Naive thymus-derived CD4-positive, alpha-beta T cell (primary cell): ENCODE data around the gene SGCB. TPM values are rescaled to one million over a fixed set of nuclear protein-coding genes. Genes with fewer than 3 reads are reported as not detected.

Source experiments
- ATAC-seq: fragments of 150-1000 bp; cut with Tn5 transposase; 2 replicates; pipeline ENCODE4 v1.10.0; 2021; ENCODE audit warnings: mild to moderate bottlenecking, moderate library complexity
- CTCF ChIA-PET: fragments of 350-600 bp; sonication (Branson Sonifier 250); formaldehyde crosslinking; loops from one replicate; lab custom pipeline; 2021; ENCODE audit warnings: antibody characterized with exemption; lab: Charles Lee
- POLR2A ChIA-PET: fragments of 350-600 bp; sonication (Branson Sonifier 250); formaldehyde crosslinking; loops from one replicate; lab custom pipeline; 2021; ENCODE audit warnings: antibody characterized with exemption, inconsistent platforms; lab: Charles Lee
- DNase-seq, 9 donors: peaks; one replicate each; pipeline versions ENCODE4 v3.0.0 to v3.0.0-alpha.2; 2020 to 2022; ENCODE audit warnings: mixed read lengths in 1 of 9
- H3K27ac ChIP-seq: one replicate; pipeline ENCODE4 v1.7.0; 2013; ENCODE audit warnings: mild to moderate bottlenecking, low read depth, low read length, moderate library complexity
- H3K27me3 ChIP-seq, 2 donors: one replicate each; pipeline ENCODE4 v1.7.0; 2013; ENCODE audit warnings: low read length in 2 of 2, mild to moderate bottlenecking in 2 of 2, moderate library complexity in 2 of 2; ENCODE audit not compliant: control insufficient read depth in 2 of 2, insufficient read depth in 2 of 2
- H3K36me3 ChIP-seq, 3 experiments: 1 replicate in 2 of 3; 2 replicates in 1 of 3; pipeline ENCODE4 v1.7.0; 2013; ENCODE audit warnings: low read length in 3 of 3, mild to moderate bottlenecking in 3 of 3, moderate library complexity in 1 of 3; ENCODE audit not compliant: insufficient read depth in 3 of 3, control insufficient read depth in 2 of 3
- H3K4me1 ChIP-seq, 2 donors: one replicate each; pipeline ENCODE4 v1.7.0; 2013; ENCODE audit warnings: low read length in 2 of 2, mild to moderate bottlenecking in 2 of 2, moderate library complexity in 1 of 2; ENCODE audit not compliant: control insufficient read depth in 2 of 2, insufficient read depth in 2 of 2
- H3K4me3 ChIP-seq: 2 replicates; pipeline ENCODE4 v1.7.0; 2013; ENCODE audit warnings: mild to moderate bottlenecking, low read length
- H3K9me3 ChIP-seq, 3 experiments: 1 replicate in 2 of 3; 2 replicates in 1 of 3; pipeline ENCODE4 v1.7.0; 2013; ENCODE audit warnings: low read length in 3 of 3; ENCODE audit not compliant: control insufficient read depth in 2 of 3
- H3K27ac Mint-ChIP-seq, 9 donors: one replicate each; pipeline ENCODE4 v1.8.0; 2020 to 2022; ENCODE audit warnings: mixed read lengths in 9 of 9, mild to moderate bottlenecking in 8 of 9, moderate library complexity in 5 of 9, inconsistent platforms in 2 of 9
- H3K27me3 Mint-ChIP-seq, 5 donors: one replicate each; pipeline ENCODE4 v1.8.0; 2021 to 2022; ENCODE audit warnings: mixed read lengths in 5 of 5, mild to moderate bottlenecking in 1 of 5
- H3K36me3 Mint-ChIP-seq, 5 donors: one replicate each; pipeline ENCODE4 v1.8.0; 2020 to 2022; ENCODE audit warnings: mixed read lengths in 5 of 5, mild to moderate bottlenecking in 3 of 5, inconsistent platforms in 1 of 5
- H3K4me1 Mint-ChIP-seq, 7 donors: one replicate each; pipeline ENCODE4 v1.8.0; 2020 to 2022; ENCODE audit warnings: mixed read lengths in 7 of 7, mild to moderate bottlenecking in 3 of 7, inconsistent platforms in 1 of 7
- H3K4me3 Mint-ChIP-seq, 10 donors: one replicate each; pipeline ENCODE4 v1.8.0; 2020 to 2022; ENCODE audit warnings: mild to moderate bottlenecking in 10 of 10, mixed read lengths in 10 of 10, moderate library complexity in 6 of 10, inconsistent platforms in 2 of 10
- H3K9me3 Mint-ChIP-seq, 11 donors: one replicate each; pipeline ENCODE4 v1.8.0; 2020 to 2022; ENCODE audit warnings: mixed read lengths in 11 of 11, mild to moderate bottlenecking in 4 of 11, inconsistent platforms in 1 of 11, moderate library complexity in 1 of 11
- intact Hi-C, 2 donors: fragments of 100-400 bp; cut with micrococcal nuclease; formaldehyde crosslinking; loops; one replicate each; pipeline ENCODE4 v1.15.1; 2023
- polyA plus RNA-seq, 2 donors: library from polyadenylated mRNA; unstranded; fragments of 300-500 nt; fragmentation: Illumina TruSeq; gene quantifications; one replicate each; pipeline ENCODE4 v1.2.3, GENCODE V29; 2021
- total RNA-seq, 6 experiments: library from RNA in 5 of 6; stranded (reverse) in 5 of 6; gene quantifications; 1 replicate in 5 of 6; 2 replicates in 1 of 6; pipeline ENCODE4 v1.2.3 and lab custom pipeline; 2021 to 2026

Gene SGCB
- total and polyA plus RNA-seq, 7 experiments from 2014 or later: 3.6 to 11.6 (median 4.5) TPM

DNA sequence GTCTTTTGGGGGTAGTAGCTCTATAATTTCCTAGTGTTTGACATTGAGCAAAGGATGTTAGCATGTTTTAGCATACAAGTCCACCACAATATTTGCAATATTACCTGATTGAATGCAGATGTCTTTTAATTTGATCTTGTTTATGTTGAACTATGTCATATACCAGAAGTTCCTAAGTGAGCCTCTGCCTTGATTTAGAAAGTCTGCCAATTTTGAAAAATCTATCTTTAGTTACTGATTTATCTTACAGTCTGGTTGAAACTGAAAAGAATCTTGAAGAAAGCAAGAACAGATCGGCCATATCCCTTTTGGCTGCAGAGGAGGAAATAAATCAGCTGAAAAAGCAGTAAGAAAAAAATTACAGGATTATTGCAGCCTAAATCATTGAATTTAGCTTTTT lies 31.5 kb upstream of the SGCB start:
- H3K4me1 Mint-ChIP-seq: no peaks in the 10 kb centered on the region
- no peaks in the 10 kb centered on the region for H3K36me3 ChIP-seq
- H3K27me3 Mint-ChIP-seq: peaks cover 10 to 57% (median 37%) of the 10 kb centered on the region in 5 donors
- intact Hi-C loops: no loop called here
- no peak overlapping the region for H3K27ac ChIP-seq
- POLR2A ChIA-PET: no interaction called here
- H3K4me1 ChIP-seq: no peaks in the 10 kb centered on the region
- H3K9me3 ChIP-seq: no peaks in the 10 kb centered on the region
- peaks cover 0 to 8% (median 2%) of the 10 kb centered on the region in 11 donors for H3K9me3 Mint-ChIP-seq
- peaks cover 0 to 3% of the 10 kb centered on the region in 2 donors for H3K27me3 ChIP-seq
- DNase-seq (no peak), ATAC-seq (no peak)
- H3K27ac Mint-ChIP-seq: no peak overlapping the region
- no peak overlapping the region for H3K4me3 Mint-ChIP-seq
- H3K36me3 Mint-ChIP-seq: peaks cover 0 to 5% (median 3%) of the 10 kb centered on the region in 5 donors
- CTCF ChIA-PET: no interaction called here
- H3K4me3 ChIP-seq: no peak overlapping the region

DNA sequence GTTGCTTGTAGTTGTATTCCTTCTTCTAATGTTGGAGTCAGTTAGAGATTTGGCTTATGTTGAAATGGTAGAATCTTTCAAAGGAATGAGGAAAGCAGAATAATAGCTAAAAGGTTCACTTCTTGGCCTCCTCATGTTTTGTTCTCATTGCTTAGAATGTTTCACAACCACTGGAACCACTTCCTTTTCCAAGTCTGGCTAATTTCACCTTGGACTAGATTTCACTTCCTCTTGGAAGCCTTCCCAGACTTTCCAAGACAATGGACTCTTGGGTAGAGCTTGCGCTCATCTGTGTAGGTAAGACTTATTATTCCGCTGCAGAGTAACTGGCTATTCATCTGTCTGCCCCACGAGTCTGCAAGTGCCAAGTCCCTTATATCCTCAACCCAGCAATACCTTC lies 21.3 kb upstream of the SGCB start:
- Histone ChIP-seq H3K9me3 (no peaks in the 10 kb centered on the region), H3K36me3 (no peaks in the 10 kb centered on the region), H3K4me1 (no peaks in the 10 kb centered on the region), H3K27me3 (no peaks in the 10 kb centered on the region), H3K27ac (no peak overlapping the region), H3K4me3 (no peak overlapping the region)
- Mint-ChIP-seq H3K36me3 (no peaks in the 10 kb centered on the region), H3K27ac (no peak overlapping the region), H3K9me3 (no peaks in the 10 kb centered on the region), H3K4me1 (no peaks in the 10 kb centered on the region), H3K4me3 (no peak overlapping the region), H3K27me3 (peaks cover 12 to 33% (median 27%) of the 10 kb centered on the region in 5 donors)
- intact Hi-C loops: no loop called here
- DNase-seq (no peak), ATAC-seq (no peak)
- POLR2A ChIA-PET: no interaction called here
- CTCF ChIA-PET: no interaction called here

DNA sequence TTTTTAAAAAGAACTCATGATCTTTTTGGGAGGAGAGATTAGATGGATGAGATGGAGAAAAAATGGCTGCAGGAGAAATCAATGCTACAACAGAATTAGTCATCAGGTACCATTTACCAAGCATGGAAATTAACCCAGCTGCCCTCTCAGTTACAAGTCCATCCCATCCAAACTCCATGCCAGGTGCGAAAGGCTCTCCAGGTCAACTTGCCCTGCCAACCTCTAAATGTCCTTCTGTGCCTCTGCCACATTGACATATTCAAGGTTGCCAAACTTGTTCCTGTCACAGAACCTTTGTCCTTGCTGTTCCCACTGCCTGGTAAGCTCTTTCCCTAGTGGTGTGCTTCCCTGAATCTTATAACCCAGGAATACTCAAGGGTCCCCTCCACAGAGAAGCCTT lies 20.2 kb upstream of the SGCB start:
- H3K27me3 ChIP-seq: no peaks in the 10 kb centered on the region
- no peaks in the 10 kb centered on the region for H3K4me1 ChIP-seq
- H3K9me3 Mint-ChIP-seq: no peaks in the 10 kb centered on the region
- no peak for DNase-seq
- no peaks in the 10 kb centered on the region for H3K4me1 Mint-ChIP-seq
- no peak overlapping the region for H3K4me3 Mint-ChIP-seq
- H3K27me3 Mint-ChIP-seq: peaks cover 23 to 44% (median 36%) of the 10 kb centered on the region in 5 donors
- ATAC-seq: no peak
- no peak overlapping the region for H3K4me3 ChIP-seq
- H3K27ac Mint-ChIP-seq: no peak overlapping the region
- ChIA-PET CTCF (no interaction called here), POLR2A (no interaction called here)
- no peaks in the 10 kb centered on the region for H3K36me3 Mint-ChIP-seq
- intact Hi-C loops: no loop called here
- H3K9me3 ChIP-seq: no peaks in the 10 kb centered on the region
- H3K36me3 ChIP-seq: no peaks in the 10 kb centered on the region
- H3K27ac ChIP-seq: no peak overlapping the region

DNA sequence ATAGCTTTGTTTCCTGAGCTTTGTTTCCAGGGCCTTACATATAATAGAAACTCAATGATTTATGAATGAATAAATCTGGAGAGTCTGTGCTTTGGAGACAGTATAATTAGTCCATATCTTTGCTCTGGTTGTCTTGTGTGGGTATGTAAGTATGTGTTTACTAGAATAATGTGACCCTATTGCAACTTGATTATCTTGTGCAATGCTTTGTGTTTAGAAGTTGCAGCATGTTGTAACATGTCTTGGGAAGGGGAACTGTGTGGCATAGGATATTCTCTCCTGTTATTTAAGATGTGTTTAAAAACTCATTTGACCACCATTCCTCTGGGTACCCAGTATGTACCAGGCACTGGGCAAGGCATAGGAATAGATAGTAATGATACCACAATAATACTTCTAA lies 19.1 kb upstream of the SGCB start:
- DNase-seq (no peak), ATAC-seq (no peak)
- Mint-ChIP-seq H3K9me3 (no peaks in the 10 kb centered on the region), H3K4me1 (peaks cover 0 to 6% (median 5%) of the 10 kb centered on the region in 7 donors), H3K4me3 (no peak overlapping the region), H3K27ac (no peak overlapping the region), H3K27me3 (peaks cover 32 to 47% (median 44%) of the 10 kb centered on the region in 5 donors), H3K36me3 (no peaks in the 10 kb centered on the region)
- intact Hi-C loops: no loop called here
- H3K36me3 ChIP-seq: no peaks in the 10 kb centered on the region
- POLR2A ChIA-PET: no interaction called here
- CTCF ChIA-PET: no interaction called here
- H3K27ac ChIP-seq: no peak overlapping the region
- no peaks in the 10 kb centered on the region for H3K27me3 ChIP-seq
- peaks cover 0 to 2% of the 10 kb centered on the region in 2 donors for H3K4me1 ChIP-seq
- no peaks in the 10 kb centered on the region for H3K9me3 ChIP-seq
- H3K4me3 ChIP-seq: no peak overlapping the region

DNA sequence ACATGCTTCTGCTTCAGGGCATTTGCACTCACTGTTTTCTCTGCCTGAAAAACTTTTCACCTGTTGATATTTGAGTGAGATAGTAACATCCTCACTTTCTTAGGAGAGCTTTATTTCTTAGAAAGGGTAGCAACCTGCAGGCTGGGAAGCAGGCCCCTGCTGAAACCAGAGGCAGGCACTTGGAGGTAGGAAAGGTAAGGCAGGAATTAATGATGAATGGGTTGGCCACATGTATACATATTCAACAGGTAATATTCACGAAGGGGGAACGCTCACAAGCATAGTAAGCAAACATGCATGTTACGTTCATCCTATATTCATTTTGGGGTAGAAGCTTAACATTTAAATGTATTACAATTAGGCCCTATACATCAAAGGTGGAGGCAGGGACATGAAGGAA lies 16.2 kb upstream of the SGCB start:
- peaks cover 0 to 8% of the 10 kb centered on the region in 2 donors for H3K4me1 ChIP-seq
- DNase-seq: no peak
- Mint-ChIP-seq H3K27ac (no peak overlapping the region), H3K9me3 (no peaks in the 10 kb centered on the region), H3K36me3 (no peaks in the 10 kb centered on the region), H3K4me3 (no peak overlapping the region), H3K27me3 (peaks cover 43 to 63% (median 53%) of the 10 kb centered on the region in 5 donors), H3K4me1 (peaks cover 0 to 19% (median 12%) of the 10 kb centered on the region in 7 donors)
- peaks cover 3 to 9% of the 10 kb centered on the region in 2 donors for H3K27me3 ChIP-seq
- H3K36me3 ChIP-seq: no peaks in the 10 kb centered on the region
- H3K4me3 ChIP-seq: no peak overlapping the region
- ChIA-PET CTCF (no interaction called here), POLR2A (no interaction called here)
- intact Hi-C loops: no loop called here
- H3K27ac ChIP-seq: no peak overlapping the region
- H3K9me3 ChIP-seq: no peaks in the 10 kb centered on the region
- no peak for ATAC-seq

DNA sequence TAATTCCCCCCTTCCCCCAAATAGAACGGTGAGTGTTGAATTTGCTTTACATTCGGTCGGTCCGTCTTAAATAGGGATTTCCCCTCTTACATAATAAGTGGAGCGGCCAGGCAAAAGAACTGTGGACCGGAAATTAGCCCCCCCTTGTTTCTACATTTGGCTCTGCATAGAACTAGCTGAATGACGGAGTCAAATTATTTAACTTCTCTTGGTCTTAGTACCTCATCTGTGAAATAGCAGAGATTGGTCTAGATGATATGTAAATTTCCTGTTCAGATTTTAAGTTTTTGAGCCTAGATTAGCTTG lies 14.3 kb upstream of the SGCB start:
- H3K4me3 Mint-ChIP-seq: peak overlapping the region in 8 of 10 donors; percentile 44 to 78 (median 70)
- H3K9me3 ChIP-seq: no peaks in the 10 kb centered on the region

DNA sequence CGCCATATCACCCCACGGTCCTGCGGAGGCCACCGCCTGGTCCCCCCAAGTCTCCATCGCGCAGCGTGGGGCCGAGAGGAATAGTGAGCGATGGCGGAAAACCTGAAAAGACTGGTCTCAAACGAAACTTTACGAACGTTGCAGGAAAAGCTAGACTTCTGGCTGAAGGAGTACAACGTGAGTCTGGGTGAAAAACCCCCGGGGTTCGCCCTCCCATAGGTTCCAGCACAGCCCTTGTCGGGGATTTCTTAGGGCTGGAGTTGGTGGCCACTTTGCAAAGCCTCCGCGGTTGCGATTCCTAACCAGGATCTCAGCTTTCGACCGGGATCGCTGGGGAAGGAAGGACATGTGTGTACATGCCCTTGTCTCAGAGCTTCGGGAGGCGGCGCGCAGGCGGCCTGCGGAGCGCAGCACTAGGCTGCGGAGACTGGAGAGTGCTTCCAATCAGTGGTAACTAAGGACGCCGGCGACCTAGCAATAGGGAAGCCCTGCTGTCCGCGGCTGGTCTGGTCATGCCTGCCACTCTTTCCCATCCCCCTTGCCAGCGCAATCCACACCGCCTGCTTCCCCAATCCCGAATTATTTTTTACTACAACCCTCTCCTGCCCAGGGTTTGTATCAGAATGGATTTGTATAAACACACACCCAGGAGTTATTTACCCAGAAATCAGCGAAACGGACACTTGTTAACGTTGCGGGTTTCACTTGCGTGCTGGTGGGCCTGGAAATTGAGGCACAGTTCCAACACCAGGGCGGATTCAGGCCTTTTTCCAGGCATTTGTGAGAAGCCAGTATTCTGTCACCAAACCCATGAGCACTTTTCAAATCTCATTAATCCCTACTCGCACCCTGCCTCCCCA lies 13.7 kb upstream of the SGCB start:
- CTCF ChIA-PET: no interaction called here
- peak in 1 of 9 donors; percentile 22 for DNase-seq
- intact Hi-C loops: no loop called here
- Histone ChIP-seq H3K9me3 (no peaks in the 10 kb centered on the region), H3K27me3 (peaks cover 3 to 11% of the 10 kb centered on the region in 2 donors), H3K4me1 (peaks cover 0 to 8% of the 10 kb centered on the region in 2 donors), H3K27ac (no peak overlapping the region), H3K36me3 (no peaks in the 10 kb centered on the region), H3K4me3 (no peak overlapping the region)
- peak; percentile 46 for ATAC-seq
- peaks cover 0 to 2% (median 0%) of the 10 kb centered on the region in 11 donors for H3K9me3 Mint-ChIP-seq
- no peak overlapping the region for H3K27ac Mint-ChIP-seq
- POLR2A ChIA-PET: no interaction called here
- no peaks in the 10 kb centered on the region for H3K36me3 Mint-ChIP-seq
- peak overlapping the region; percentile 44 to 78 (median 68) for H3K4me3 Mint-ChIP-seq
- H3K4me1 Mint-ChIP-seq: peaks cover 0 to 19% (median 12%) of the 10 kb centered on the region in 7 donors
- H3K27me3 Mint-ChIP-seq: peaks cover 52 to 72% (median 61%) of the 10 kb centered on the region in 5 donors

More for the DNA sequence above, 14.3 kb upstream of the SGCB start:
- Histone ChIP-seq H3K4me3 (no peak overlapping the region), H3K4me1 (peaks cover 0 to 8% of the 10 kb centered on the region in 2 donors), H3K27ac (no peak overlapping the region), H3K27me3 (peaks cover 3 to 11% of the 10 kb centered on the region in 2 donors), H3K36me3 (no peaks in the 10 kb centered on the region)
- ATAC-seq (no peak), DNase-seq (no peak)
- intact Hi-C loops: no loop called here
- H3K9me3 Mint-ChIP-seq: peaks cover 0 to 2% (median 0%) of the 10 kb centered on the region in 11 donors
- peaks cover 0 to 19% (median 12%) of the 10 kb centered on the region in 7 donors for H3K4me1 Mint-ChIP-seq
- H3K27me3 Mint-ChIP-seq: peaks cover 52 to 72% (median 56%) of the 10 kb centered on the region in 5 donors
- CTCF ChIA-PET: no interaction called here
- H3K27ac Mint-ChIP-seq: no peak overlapping the region
- no peaks in the 10 kb centered on the region for H3K36me3 Mint-ChIP-seq
- POLR2A ChIA-PET: no interaction called here
